GM18520 (cell line): ENCODE measurements around the gene GINS1.
"Not testable (repeated sequence)": the region's sequence is repeated elsewhere in the genome, so short reads cannot be mapped to it uniquely, and the experiment has no call there.

Experiments
- ATAC-seq: cut with Tn5 transposase; IDR thresholded peaks from one replicate; pipeline ENCODE4 v1.9.1; 2021; ENCODE audit not compliant: unreplicated experiment

The GINS1 gene

GRCh38 chr20:25389858-25390537 is 17.5 kb upstream of the GINS1 start:
- ATAC-seq, result peak; percentile 19

- ATAC-seq, result peak; percentile 89
Measured at GRCh38 chr20:25390538-25391528, 16.6 kb upstream of the GINS1 start, which contains the start of gene ABHD12. Gene ABHD12, minus strand, starts transcription at chr20:25390835. Its CDS starts 132 bp downstream, at chr20:25390703.

GRCh38 chr20:25394276-25394675 is 13.2 kb upstream of the GINS1 start:
- ATAC-seq, result no peak

- no peak for ATAC-seq
Measured at GRCh38 chr20:25394996-25395395, 12.5 kb upstream of the GINS1 start.

GRCh38 chr20:25397096-25397495 is 10.4 kb upstream of the GINS1 start:
- ATAC-seq, result no peak

GRCh38 chr20:25397821-25398220 is 9.7 kb upstream of the GINS1 start:
- no peak for ATAC-seq

- no peak for ATAC-seq
Measured at GRCh38 chr20:25398376-25399036, 9.0 kb upstream of the GINS1 start.

- no peak for ATAC-seq
Measured at GRCh38 chr20:25399037-25399430, 8.4 kb upstream of the GINS1 start.

- not testable (repeated sequence) for ATAC-seq
Measured at GRCh38 chr20:25400291-25400732, 7.2 kb upstream of the GINS1 start.

- no peak for ATAC-seq
Measured at GRCh38 chr20:25402583-25402982, 4.9 kb upstream of the GINS1 start.

- ATAC-seq, result no peak
Measured at GRCh38 chr20:25408170-25408547, 686 bp downstream of the GINS1 start.

GRCh38 chr20:25408890-25409289 is 1.4 kb downstream of the GINS1 start:
- no peak for ATAC-seq

GRCh38 chr20:25418776-25419175 is 11.3 kb downstream of the GINS1 start:
- peak; percentile 45 for ATAC-seq

- ATAC-seq, result no peak
Measured at GRCh38 chr20:25421102-25421501, 13.6 kb downstream of the GINS1 start.

GRCh38 chr20:25422032-25422431 is 14.6 kb downstream of the GINS1 start:
- ATAC-seq, result no peak

- no peak for ATAC-seq
Measured at GRCh38 chr20:25424536-25424935, 17.1 kb downstream of the GINS1 start.

- no peak for ATAC-seq
Measured at GRCh38 chr20:25437153-25437581, 29.7 kb downstream of the GINS1 start.

GRCh38 chr20:25439328-25439727 is 31.9 kb downstream of the GINS1 start:
- no peak for ATAC-seq

- no peak for ATAC-seq
Measured at GRCh38 chr20:25444556-25444955, 37.1 kb downstream of the GINS1 start.

- no peak for ATAC-seq
Measured at GRCh38 chr20:25447671-25448070, 40.2 kb downstream of the GINS1 start.

GRCh38 chr20:25452333-25452732 is 44.9 kb downstream of the GINS1 start:
- no peak for ATAC-seq
